Umbilical cord (tissue), 2 donors: Measurements from ENCODE around the gene NECAB2. TPM values are rescaled to one million over a fixed set of nuclear protein-coding genes. Genes with fewer than 3 reads are reported as not detected.

ENCODE experiments used
- DNase-seq: peaks from one replicate; pipeline ENCODE4 v3.0.0-alpha.2; 2015; ENCODE audit warnings: low spot score
- total RNA-seq: library from RNA; depleted of rRNA; stranded (reverse); fragments of >200 nt; gene quantifications from one replicate; pipeline ENCODE4 v1.2.3, GENCODE V29; 2014; ENCODE audit warnings: low replicate concordance; ENCODE audit not compliant: insufficient read depth

The NECAB2 gene
- total RNA-seq, 1 donor from 2014 or later, result 6.5 TPM

- no peak for DNase-seq
Observed at GRCh38 chr16:84043486-84044117, 75.6 kb downstream of the NECAB2 start.

DNA sequence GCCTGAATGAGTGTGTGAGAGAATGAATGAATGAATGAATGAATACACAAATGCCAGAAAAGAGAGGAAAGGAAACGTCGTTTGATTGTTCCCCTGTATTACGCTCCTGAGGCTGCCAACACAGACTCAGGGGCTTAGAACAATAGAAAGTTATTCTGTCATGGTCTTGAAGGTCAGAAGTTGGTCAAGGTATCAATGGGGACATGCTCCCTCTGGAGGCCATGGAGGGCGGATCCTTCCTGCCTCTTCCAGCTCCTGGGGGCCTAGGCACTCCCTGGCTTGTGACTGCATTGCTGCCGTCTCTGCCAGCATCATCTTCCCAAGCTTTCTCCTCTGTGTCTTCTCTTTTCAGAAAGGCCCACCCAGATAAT lies 76.1 kb downstream of the NECAB2 start:
- no peak for DNase-seq

DNA sequence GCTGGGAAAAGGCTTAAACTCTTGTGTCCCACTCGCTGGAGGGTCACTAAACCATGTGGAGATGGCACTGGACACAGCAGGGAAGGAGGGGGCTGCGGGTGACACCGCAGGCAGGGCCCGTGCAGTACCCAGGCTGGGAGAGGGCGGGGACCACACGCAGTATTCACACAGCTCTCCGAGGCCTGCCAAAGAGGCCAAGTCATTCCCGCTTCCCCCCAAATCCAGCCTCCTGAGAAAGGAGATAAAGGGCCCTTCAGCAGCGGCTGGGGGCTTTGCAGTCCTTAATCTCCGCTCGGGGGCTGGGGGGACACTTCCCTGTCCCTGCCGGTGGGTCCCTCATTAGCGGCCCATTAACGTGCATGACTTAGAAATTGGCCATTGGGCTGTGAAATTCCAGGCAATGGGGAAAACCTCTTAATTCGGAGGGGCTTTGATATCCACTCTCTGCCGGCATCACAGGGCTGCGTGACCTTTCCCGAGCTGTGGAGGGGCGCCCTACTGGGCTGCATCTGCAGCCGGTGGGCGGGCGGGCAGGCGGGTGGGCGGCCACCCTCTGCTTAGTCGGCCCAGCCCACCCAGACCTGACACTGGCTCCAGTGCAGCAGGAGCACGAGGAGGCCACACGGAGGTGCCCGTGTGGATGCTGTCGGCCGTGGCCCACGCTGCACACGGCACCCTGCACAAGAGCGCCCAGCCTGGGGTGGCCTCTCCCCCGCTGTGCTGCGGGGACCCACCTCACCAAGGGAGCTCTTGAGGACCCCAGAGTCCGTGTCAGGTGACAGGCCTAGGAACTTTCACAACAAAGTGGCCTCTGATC lies 77.2 kb downstream of the NECAB2 start:
- DNase-seq, result no peak

DNA sequence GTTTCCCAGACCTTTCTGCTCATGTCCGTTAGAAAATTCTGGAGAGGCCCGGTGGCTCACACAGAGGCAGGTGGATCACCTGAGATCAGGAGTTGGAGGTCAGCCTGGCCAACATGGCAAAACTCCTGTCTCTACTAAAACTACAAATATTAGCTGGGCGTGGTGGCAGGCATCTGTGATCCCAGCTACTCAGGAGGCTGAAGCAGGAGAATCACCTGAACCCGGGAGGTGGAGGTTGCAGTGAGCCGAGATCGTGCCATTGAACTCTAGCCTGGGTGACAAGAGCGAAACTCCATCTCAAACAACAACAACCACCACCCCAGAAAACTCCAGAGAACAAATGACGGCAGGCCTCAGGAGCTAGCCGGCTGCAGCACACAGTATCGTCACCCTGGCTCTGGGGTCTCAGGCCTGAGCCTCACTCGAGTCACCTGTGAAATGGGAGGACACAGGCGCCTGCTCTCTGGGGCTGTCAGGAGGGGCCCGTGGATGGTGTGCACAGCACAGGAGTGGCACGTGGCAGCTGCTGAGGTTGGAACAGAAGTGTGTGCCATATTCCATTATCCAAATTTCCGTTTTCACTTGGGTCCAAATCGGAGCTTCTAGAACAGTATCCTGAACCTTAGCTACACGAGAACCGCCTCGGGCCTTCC lies 77.9 kb downstream of the NECAB2 start:
- no peak for DNase-seq

DNA sequence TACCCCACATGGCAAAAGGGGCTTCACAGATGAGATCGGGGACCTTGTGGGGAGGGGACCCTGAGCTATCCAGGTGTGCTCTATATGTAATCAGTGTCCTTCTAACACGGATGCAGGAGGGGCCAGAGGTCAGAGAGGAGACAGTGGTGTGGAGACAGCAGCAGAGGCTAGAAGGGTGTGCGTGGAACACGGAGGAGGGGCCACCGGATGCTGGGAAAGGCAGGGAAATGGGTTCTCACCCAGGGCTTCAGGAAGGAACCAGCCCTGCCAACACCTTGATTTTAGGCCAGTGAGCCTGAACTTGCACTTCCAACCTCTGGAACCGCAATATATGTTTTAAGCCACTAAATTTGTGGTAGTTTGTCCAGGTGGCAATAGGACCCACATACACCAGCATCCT lies 79.2 kb downstream of the NECAB2 start:
- no peak for DNase-seq

- no peak for DNase-seq
Observed at GRCh38 chr16:84047626-84048025, 79.6 kb downstream of the NECAB2 start.

DNA sequence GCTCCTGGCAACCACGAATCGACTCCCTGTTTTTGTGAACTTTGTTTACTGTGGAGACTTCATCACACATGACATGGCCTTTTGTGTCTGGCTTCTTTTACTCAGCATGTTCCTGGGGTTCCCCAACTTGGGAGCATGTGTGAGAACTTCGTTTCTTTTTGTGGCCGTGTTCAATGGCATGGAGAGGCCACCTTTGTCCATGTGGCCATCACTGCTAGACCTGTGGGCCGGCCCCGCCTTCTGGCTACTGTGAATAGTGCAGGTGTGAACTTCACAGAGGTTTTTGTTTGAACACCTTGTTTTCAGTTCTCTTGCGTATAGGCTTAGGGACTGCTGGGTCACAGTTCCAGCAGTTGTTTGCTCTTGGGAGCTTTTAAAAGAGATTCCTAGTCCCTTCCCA lies 80.2 kb downstream of the NECAB2 start:
- no peak for DNase-seq

DNA sequence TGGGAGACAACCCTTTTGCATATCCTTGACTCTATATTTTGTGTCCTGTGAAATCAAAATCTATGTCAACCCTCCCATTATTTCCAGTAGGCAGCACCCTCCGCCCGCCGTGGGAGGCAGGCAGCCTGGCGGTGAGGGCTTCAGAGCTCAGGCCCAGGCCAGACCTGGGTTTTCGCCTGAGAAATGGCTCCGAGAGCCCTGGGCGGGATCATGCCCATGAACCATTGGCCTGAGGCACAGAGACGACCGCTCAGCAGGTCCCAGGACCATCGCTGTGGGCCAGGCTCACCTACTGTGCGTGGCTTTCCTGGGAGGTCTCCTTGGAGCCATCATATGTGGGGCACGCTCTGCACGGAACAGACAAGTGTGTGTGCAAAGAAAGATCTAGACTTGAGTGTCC lies 80.8 kb downstream of the NECAB2 start:
- no peak for DNase-seq

GRCh38 chr16:84049403-84050060 lies 81.5 kb downstream of the NECAB2 start:
- no peak for DNase-seq

- no peak for DNase-seq
Observed at GRCh38 chr16:84050316-84050715, 82.3 kb downstream of the NECAB2 start.

- DNase-seq, result no peak
Observed at GRCh38 chr16:84052071-84052622, 84.1 kb downstream of the NECAB2 start.

Other genes with a start within 250 kb of the NECAB2 start
- 13.5 TPM for gene HSBP1, start 160.3 kb upstream of the NECAB2 start, total RNA-seq
- gene MLYCD, start 69.1 kb upstream of the NECAB2 start, total RNA-seq, result 7.0 TPM
- not detected for gene OSGIN1, start 15.0 kb upstream of the NECAB2 start, total RNA-seq
- gene SLC38A8, start 74.6 kb downstream of the NECAB2 start, total RNA-seq, result not detected
- 116 TPM for gene MBTPS1, start 148.7 kb downstream of the NECAB2 start, total RNA-seq
- gene HSDL1, start 176.9 kb downstream of the NECAB2 start, total RNA-seq, result 22.9 TPM
- 1.7 TPM for gene DNAAF1, start 177.1 kb downstream of the NECAB2 start, total RNA-seq
- gene TAF1C, start 218.8 kb downstream of the NECAB2 start, total RNA-seq, result 9.4 TPM
- gene ADAD2, start 222.9 kb downstream of the NECAB2 start, total RNA-seq, result not detected